Muscle layer of duodenum (tissue), 2 donors: Measurements from ENCODE around the gene CHRNA4.

Experiments
- H3K27ac ChIP-seq: one replicate; pipeline ENCODE4 v1.7.0; 2013; ENCODE audit warnings: mild to moderate bottlenecking, low read length
- H3K27me3 ChIP-seq: one replicate; pipeline ENCODE4 v1.7.0; 2013; ENCODE audit warnings: low read depth, mild to moderate bottlenecking, control low read depth, low read length
- H3K36me3 ChIP-seq, 2 donors: one replicate each; pipeline ENCODE4 v1.7.0; 2013; ENCODE audit warnings: low read length in 2 of 2, control low read depth in 1 of 2, mild to moderate bottlenecking in 1 of 2; ENCODE audit not compliant: insufficient read depth in 2 of 2, control insufficient read depth in 1 of 2
- H3K4me1 ChIP-seq, 2 donors: one replicate each; pipeline ENCODE4 v1.7.0; 2013; ENCODE audit warnings: low read length in 2 of 2, mild to moderate bottlenecking in 2 of 2, control low read depth in 1 of 2, moderate library complexity in 1 of 2; ENCODE audit not compliant: insufficient read depth in 2 of 2, control insufficient read depth in 1 of 2
- H3K4me3 ChIP-seq, 2 donors: one replicate each; pipeline ENCODE4 v1.7.0; 2013; ENCODE audit warnings: low read length in 2 of 2, low read depth in 1 of 2, mild to moderate bottlenecking in 1 of 2
- H3K9me3 ChIP-seq, 2 donors: one replicate each; pipeline ENCODE4 v1.7.0; 2013; ENCODE audit warnings: low read length in 2 of 2, control low read depth in 1 of 2, mild to moderate bottlenecking in 1 of 2; ENCODE audit not compliant: control insufficient read depth in 1 of 2
- donor health status: healthy.

The CHRNA4 gene

DNA sequence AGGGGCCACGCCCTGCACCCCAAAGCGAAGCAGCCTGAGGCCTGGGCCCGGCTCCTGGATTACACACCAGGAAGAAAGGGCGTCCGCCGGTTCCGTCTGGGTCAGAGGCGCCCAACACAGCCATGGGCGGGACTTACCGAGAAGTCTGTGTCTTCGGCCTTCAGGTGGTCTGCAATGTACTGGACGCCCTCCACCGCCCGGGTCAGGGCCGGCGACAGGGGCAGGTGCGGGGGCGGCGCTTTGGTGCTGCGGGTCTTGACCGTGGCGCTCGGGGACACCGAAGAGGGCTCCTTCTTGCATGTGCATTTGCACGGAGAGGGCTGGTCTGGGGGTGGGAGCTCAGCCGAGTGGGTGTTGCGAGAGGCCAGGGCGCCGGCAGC is 11.6 kb downstream of the CHRNA4 start:
- Histone ChIP-seq H3K4me3 (no peak overlapping the region), H3K27me3 (no peaks in the 10 kb centered on the region), H3K36me3 (no peaks in the 10 kb centered on the region), H3K27ac (no peak overlapping the region), H3K4me1 (peaks cover 0 to 13% of the 10 kb centered on the region in 2 donors), H3K9me3 (no peaks in the 10 kb centered on the region)

DNA sequence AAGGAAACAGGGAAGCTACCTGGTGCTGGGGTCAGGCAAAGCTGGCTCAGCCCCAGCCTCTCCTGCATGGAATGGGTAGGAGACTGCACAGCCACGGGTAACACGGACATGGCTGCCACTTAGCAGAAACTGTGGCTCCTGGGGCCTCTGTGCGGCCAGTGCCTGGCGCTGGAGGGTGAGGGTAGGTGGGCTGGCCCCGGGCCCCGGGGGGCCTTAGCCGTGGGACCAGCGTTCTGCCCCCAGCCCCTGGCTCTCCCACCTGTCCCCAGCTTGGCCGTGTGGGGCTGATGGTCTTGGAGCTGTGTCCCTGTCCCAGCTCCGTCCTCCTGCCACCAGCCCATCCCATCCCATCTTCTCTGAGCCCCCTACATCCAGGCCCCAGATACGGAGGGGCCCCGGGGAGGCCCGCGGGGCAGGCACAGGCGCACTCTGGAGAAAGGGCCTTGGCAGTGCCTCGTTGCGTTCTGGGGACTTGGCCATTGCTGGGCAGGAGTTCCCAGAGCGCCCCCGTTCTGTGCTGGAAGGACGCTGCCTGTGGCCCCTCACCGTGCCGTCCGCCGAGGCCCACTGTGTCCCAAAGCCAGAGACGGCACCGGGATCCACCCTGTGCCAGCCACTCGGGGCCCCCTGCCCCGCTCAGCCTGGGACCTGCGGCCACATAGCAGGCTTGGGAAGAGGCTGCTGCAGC is 12.2 kb downstream of the CHRNA4 start:
- H3K4me3 ChIP-seq = no peak overlapping the region
- no peaks in the 10 kb centered on the region for H3K36me3 ChIP-seq
- peaks cover 0 to 13% of the 10 kb centered on the region in 2 donors for H3K4me1 ChIP-seq
- H3K27ac ChIP-seq = no peak overlapping the region
- H3K9me3 ChIP-seq = no peaks in the 10 kb centered on the region
- H3K27me3 ChIP-seq = no peaks in the 10 kb centered on the region

DNA sequence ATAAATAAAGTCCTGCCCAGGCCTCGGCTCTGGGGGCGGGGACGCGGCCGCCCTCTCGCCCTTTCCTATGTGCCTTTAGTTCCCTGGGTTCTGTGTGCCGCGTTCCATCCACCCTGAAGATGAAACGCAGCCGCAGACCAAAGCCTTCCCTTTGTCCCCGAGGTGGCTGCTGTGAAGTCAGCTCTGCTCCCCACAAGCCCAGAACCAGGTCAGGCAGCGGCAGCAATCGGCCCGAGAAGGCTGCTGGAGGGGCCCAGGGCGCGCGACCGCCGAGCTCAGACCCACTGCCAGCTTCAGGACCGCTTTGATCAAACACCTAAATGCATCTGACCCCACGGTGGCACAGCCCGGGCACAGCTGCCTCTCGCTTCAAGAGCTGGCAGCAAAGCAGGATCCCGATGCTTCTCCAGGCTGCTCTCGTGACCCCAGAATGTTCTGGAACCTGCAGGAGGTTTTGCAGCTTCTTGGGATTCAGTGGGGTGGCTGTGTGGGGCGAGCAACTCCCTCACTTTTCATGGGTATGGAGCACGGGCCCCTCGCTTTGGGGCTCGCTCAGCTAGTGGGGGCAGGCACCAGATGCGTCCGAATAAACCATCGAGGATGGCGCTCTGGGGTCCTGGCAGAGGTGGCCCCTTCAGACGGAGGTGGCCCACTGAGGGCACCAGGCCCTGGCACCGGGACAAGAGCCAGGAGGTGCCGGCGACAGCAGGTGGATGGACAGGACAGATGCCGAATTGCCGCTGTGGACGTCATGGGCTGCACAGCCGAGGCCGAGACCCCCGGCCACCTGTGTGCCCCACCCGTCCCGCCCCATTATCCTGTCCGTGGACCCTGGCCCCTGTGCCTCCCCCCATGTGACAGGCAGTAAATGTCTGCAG is 13.0 kb downstream of the CHRNA4 start:
- H3K27me3 ChIP-seq = no peaks in the 10 kb centered on the region
- no peak overlapping the region for H3K4me3 ChIP-seq
- H3K4me1 ChIP-seq = peaks cover 0 to 13% of the 10 kb centered on the region in 2 donors
- no peak overlapping the region for H3K27ac ChIP-seq
- no peaks in the 10 kb centered on the region for H3K9me3 ChIP-seq
- no peaks in the 10 kb centered on the region for H3K36me3 ChIP-seq

DNA sequence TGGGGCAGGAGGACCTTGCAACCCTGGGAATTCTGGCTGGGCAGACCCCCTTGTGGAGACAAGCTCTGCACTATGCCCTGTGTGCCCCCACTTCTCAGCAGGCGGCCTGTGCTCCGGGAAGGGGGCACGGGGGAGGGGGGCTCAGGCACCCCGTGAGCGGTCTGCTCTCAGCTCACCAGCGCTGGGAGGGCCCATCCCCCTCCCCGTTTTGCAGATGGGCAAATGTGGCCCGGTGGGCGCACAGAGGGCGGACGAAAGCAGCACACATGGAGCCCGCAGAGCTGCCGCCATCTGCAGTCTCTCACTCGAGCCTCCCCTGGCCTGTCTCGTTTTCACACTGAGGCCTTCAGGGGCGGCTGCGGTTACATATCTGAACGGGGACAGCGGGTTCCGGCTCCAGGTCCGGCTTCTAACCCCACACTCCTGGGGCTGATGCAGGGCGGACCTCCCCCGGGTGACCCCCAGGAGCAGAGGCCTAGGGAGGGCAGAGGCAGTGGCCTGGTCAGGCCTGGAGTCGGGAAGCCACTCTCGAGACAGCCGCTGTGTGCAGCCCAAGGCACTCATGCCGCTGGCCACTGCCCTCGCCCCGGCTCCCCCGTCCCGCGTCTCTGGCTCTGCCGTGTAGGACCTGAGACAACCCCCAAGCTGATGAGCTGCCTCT is 13.9 kb downstream of the CHRNA4 start:
- H3K36me3 ChIP-seq = no peaks in the 10 kb centered on the region
- no peaks in the 10 kb centered on the region for H3K9me3 ChIP-seq
- H3K4me1 ChIP-seq = peaks cover 0 to 9% of the 10 kb centered on the region in 2 donors
- no peak overlapping the region for H3K4me3 ChIP-seq
- no peak overlapping the region for H3K27ac ChIP-seq
- H3K27me3 ChIP-seq = no peaks in the 10 kb centered on the region

DNA sequence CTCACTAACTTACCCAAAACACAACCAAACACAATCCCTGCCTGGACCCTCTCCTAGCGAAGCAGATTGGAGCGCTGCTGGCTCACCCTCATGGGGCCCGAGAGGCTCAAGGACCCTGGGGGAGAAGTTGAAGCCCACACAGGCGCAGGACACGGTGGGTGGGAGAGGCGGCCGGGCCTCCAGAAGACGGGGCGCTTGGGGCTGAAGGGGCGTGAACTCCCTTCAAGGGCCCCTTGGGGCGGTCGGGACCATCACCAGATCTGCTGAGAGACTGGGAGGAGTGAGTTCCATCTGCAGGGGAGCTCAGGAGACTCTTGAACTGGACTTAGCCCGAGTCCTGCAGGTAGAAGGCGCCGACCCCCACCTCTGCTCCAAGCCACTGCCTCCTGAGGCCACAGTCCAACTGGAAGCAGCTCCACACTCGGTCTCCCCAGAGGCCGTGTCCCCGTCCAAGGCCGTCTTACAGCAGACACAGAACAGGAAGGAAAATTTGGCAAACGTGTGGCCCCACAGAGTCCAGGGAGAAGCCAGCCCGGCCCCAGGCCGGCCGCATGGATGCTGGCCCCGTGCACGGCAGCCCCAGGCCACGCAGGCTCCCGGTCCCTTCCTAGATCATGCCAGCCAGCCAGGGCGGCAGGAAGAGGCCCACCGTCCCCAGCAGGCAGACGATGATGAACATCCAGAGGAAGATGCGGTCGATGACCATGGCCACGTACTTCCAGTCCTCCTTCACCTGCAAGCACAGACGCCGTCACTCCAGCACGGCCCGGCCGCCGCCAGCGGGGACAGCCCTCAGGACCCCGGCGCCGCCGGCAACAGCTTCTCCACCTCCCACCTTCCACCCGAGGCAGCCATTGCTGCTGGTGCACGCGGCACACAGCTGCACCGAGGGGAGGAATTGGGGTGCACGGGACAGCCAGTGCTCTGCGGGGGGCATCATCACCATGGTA is 14.7 kb downstream of the CHRNA4 start:
- Histone ChIP-seq H3K36me3 (no peaks in the 10 kb centered on the region), H3K27ac (no peak overlapping the region), H3K27me3 (no peaks in the 10 kb centered on the region)

DNA sequence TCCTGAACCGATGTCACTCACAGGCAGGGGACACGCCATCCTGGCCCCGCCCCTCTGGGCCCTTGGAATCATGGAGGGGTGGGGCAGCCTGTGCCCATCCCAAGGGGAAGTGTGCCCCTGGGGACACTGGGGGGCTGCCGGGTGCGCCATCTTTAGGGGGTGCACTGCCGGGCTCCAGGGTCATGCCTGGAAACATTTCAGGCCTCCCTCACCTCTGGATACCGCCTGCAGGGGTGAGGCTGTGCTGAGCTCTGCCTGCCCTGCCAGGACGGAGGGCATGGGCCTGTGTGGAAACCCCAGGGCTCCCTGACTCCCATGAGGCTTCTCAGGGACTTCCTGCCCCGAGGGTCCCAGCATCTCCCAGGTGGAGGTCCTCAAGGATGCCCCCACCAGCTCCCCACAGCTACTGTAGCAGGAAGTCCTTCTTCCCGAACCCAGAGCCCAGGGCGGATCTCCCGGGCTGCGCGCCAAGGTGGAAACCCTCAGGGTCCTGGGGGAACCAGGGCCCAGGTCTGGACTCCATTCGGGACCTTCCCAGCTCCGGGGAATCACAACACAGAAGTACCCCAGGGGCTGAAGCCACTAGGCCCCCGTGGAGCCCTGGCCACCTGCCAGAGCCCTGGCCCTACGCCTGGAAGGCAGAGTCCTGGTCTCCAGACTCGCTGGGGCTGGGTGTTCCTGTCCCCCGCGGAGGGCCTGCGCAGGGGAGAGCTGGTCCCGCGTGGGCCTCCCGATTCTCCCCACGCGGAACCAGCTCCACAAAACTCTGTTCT is 15.6 kb downstream of the CHRNA4 start:
- no peaks in the 10 kb centered on the region for H3K36me3 ChIP-seq
- H3K9me3 ChIP-seq = no peaks in the 10 kb centered on the region
- no peak overlapping the region for H3K27ac ChIP-seq
- H3K27me3 ChIP-seq = no peaks in the 10 kb centered on the region
- peaks cover 0 to 7% of the 10 kb centered on the region in 2 donors for H3K4me1 ChIP-seq
- H3K4me3 ChIP-seq = no peak overlapping the region

More for the DNA sequence above, 14.7 kb downstream of the CHRNA4 start:
- peaks cover 0 to 7% of the 10 kb centered on the region in 2 donors for H3K4me1 ChIP-seq
- no peaks in the 10 kb centered on the region for H3K9me3 ChIP-seq
- no peak overlapping the region for H3K4me3 ChIP-seq

DNA sequence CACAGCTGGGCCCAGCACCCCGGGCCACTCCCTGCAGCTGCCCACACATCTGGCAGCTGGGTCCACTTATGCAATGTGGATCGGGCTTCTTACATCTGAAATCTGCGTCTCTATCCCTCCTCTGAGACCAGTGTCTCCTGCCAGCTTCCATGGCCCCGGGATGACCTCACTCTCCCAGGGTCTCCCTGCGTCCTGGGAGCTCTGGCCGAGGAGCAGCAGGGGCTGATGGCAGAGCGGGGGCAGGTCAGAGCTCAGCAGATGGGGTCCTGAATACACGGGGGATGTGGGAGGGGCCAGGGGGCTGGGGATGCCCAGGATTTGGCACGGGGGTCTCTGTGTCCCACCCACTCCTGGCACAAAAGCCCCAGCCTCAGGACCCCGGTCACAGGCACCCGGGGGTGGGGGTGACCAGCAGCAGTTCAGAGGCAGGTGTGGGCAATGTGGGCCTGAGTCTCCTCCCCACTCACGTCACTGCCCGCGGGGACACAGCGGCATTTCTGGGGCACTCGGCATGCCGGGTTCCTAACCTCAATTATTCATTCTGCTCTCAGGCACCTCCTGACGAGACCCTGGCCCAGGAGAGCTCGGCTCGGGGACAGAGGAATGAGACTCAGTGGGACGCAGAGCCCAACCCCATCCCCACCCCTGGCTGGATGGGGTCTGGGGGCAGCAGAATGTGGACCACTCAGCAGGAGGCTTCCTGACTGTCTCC is 16.4 kb downstream of the CHRNA4 start:
- Histone ChIP-seq H3K4me3 (no peak overlapping the region), H3K9me3 (no peaks in the 10 kb centered on the region), H3K4me1 (peaks cover 0 to 7% of the 10 kb centered on the region in 2 donors), H3K27me3 (no peaks in the 10 kb centered on the region), H3K36me3 (no peaks in the 10 kb centered on the region), H3K27ac (no peak overlapping the region)

DNA sequence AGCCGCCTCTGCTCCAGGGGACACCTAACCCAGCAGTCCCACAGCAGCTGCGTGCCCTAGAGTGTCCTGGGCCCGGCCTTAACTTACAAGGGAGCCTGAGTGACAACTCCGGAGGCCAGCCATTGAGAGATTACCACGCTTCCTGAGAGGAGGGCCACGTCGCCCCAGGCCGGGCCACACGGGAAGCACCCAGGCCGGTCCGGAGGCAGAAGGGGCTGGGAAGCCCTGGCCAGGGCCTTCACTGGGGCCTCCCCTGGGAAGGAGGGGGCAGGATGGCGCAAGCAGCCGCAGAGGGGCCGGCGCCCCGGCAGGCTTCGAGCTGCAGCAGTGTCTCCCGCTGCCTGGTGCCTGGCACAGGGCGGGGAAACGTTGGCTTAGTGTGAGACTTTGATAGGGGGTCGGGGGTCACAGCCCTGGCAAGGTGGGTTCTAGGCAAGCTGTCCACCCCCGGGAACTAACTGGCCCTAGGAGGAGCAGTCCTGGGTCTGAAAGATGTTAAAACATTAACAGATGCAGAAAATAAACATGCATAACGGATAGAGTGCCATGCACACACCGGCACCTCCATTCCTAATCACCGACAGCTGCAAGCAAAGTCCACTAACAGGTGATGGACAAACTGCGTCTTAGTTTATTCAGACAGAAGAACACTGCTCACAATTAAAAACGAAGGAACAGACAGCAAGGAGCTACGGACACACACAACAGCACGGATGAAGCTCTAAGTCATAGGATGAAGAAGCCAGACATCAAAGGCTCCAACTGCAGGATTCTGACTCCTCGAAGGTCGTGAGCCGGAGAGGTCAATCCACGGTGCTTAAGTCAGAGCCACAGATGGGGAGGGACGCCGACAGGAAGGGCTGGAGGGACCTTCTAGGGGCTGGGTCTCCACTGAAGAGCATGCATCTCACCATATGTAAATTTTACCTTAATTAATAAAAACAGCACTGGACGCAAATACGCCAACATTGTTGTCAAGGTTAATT is 17.4 kb downstream of the CHRNA4 start:
- Histone ChIP-seq H3K27me3 (no peaks in the 10 kb centered on the region), H3K4me3 (no peak overlapping the region), H3K4me1 (peaks cover 0 to 7% of the 10 kb centered on the region in 2 donors), H3K27ac (no peak overlapping the region), H3K36me3 (no peaks in the 10 kb centered on the region), H3K9me3 (no peaks in the 10 kb centered on the region)
